GM23338 (cell line): Measurements from ENCODE around the gene SRSF2.

Experiments used
- CREB1 ChIP-seq: fragments of 250-450 bp; sonication (Bioruptor Pico); IDR thresholded peaks from 2 replicates; pipeline ENCODE4 v1.5.0; 2020; ENCODE audit warnings: low read depth, mild to moderate bottlenecking, moderate library complexity
- CTCF ChIP-seq, 2 experiments: fragments of 200-600 bp in 1 of 2; sonication (generic) in 1 of 2; conservative IDR thresholded peaks; 2 replicates each; pipeline versions ENCODE4 v1.5.1 to v1.6.1; 2016 to 2017; ENCODE audit warnings: antibody characterized with exemption in 2 of 2, low read depth in 2 of 2, mild to moderate bottlenecking in 2 of 2, moderate library complexity in 1 of 2
- ETS1 ChIP-seq: IDR thresholded peaks from 2 replicates; pipeline ENCODE4 v1.6.1; 2016; ENCODE audit warnings: antibody characterized with exemption
- EZH2 ChIP-seq: fragments of 200-600 bp; sonication (generic); IDR thresholded peaks from one replicate; pipeline ENCODE4 v1.8.0; 2017; ENCODE audit warnings: antibody characterized with exemption, mild to moderate bottlenecking, low read depth; ENCODE audit not compliant: unreplicated experiment
- EZH2phosphoT487 ChIP-seq: fragments of 200-600 bp; sonication (generic); IDR thresholded peaks from one replicate; pipeline ENCODE4 v1.8.1; 2018; ENCODE audit warnings: antibody characterized with exemption; ENCODE audit not compliant: unreplicated experiment
- JUNB ChIP-seq: IDR thresholded peaks from one replicate; pipeline ENCODE4 v1.6.1; 2016; ENCODE audit warnings: antibody characterized with exemption; ENCODE audit not compliant: unreplicated experiment
- NANOG ChIP-seq: IDR thresholded peaks from 2 replicates; pipeline ENCODE4 v1.6.1; 2016; ENCODE audit warnings: antibody characterized with exemption, borderline replicate concordance
- POLR2AphosphoS5 ChIP-seq: IDR thresholded peaks from 2 replicates; pipeline ENCODE4 v1.6.1; 2016; ENCODE audit warnings: antibody characterized with exemption, low read depth
- REST ChIP-seq: IDR thresholded peaks from one replicate; pipeline ENCODE4 v1.6.1; 2018; ENCODE audit warnings: antibody characterized with exemption; ENCODE audit not compliant: unreplicated experiment
- STAT1 ChIP-seq: IDR thresholded peaks from one replicate; pipeline ENCODE4 v1.6.1; 2016; ENCODE audit warnings: antibody characterized with exemption; ENCODE audit not compliant: unreplicated experiment
- ZNF114 ChIP-seq: fragments of 250-450 bp; sonication (Bioruptor Pico); IDR thresholded peaks from 2 replicates; pipeline ENCODE4 v1.5.0; 2020; ENCODE audit warnings: mild to moderate bottlenecking, moderate library complexity
- ZNF331 ChIP-seq: fragments of 250-450 bp; sonication (Bioruptor Pico); IDR thresholded peaks from 2 replicates; pipeline ENCODE4 v1.5.0; 2020; ENCODE audit warnings: low read depth, mild to moderate bottlenecking, moderate library complexity

GRCh38 chr17:76727745-76728456 is 9.2 kb downstream of the SRSF2 start:
- TF ChIP-seq CTCF (conservative IDR thresholded peaks at IDR 0.05; ENCODE audit: low read depth in 2 of 2) = no peak
- no peak for TF ChIP-seq POLR2AphosphoS5
- no peak for TF ChIP-seq REST
- no peak for TF ChIP-seq EZH2
- no peak for TF ChIP-seq EZH2phosphoT487
- TF ChIP-seq JUNB = no peak
- TF ChIP-seq ETS1 = no peak
- TF ChIP-seq CREB1 (CRISPR knock-in tag) = no peak
- TF ChIP-seq STAT1 = no peak
- TF ChIP-seq NANOG = no peak
- no peak for TF ChIP-seq ZNF331 (CRISPR knock-in tag)
- TF ChIP-seq ZNF114 = no peak
